Endothelial cell of umbilical vein (primary cell): Measurements from ENCODE around the gene TUBGCP2. TPM values are rescaled to one million over a fixed set of nuclear protein-coding genes. Genes with fewer than 3 reads are reported as not detected.

Experiments
- BruUV-seq: library from RNA; stranded (reverse); fragments of 400-500 nt; replicated peaks from 2 replicates; lab custom pipeline; 2021; lab: Mats Ljungman, UMichigan
- CTCF ChIA-PET: fragments of 300-600, 350-600 bp; sonication (Branson Sonifier 250); formaldehyde crosslinking; loops from one replicate; lab custom pipeline; 2021; ENCODE audit warnings: antibody characterized with exemption, inconsistent platforms; lab: Charles Lee
- POLR2A ChIA-PET: fragments of 300-600, 350-600 bp; sonication (Branson Sonifier 250); formaldehyde crosslinking; loops from one replicate; lab custom pipeline; 2021; ENCODE audit warnings: antibody characterized with exemption, inconsistent platforms; lab: Charles Lee
- DNase-seq: peaks from one replicate; pipeline ENCODE4 v3.0.0-alpha.2; 2011; ENCODE audit warnings: low read depth, low spot score
- FAIRE-seq: peaks from 2 replicates; lab custom pipeline; 2011; peaks lifted over from hg19 to GRCh38; lab: Jason Lieb, UNC
- H2AFZ ChIP-seq: 2 replicates; pipeline ENCODE4 v1.6.0; 2012; ENCODE audit warnings: low read depth, low read length, control low read depth, inconsistent platforms
- H3K27ac ChIP-seq: 2 replicates; pipeline ENCODE4 v1.5.1; 2011; ENCODE audit warnings: low read depth, mild to moderate bottlenecking, control low read depth, low read length, moderate library complexity; ENCODE audit not compliant: insufficient read depth
- H3K27me3 ChIP-seq, 2 experiments: 2 replicates each; pipeline versions ENCODE4 v1.6.0 to v1.6.1; 2011; ENCODE audit warnings: low read length in 2 of 2, mixed read lengths in 1 of 2; ENCODE audit not compliant: control insufficient read depth in 2 of 2, insufficient read depth in 2 of 2
- H3K36me3 ChIP-seq, 2 experiments: 2 replicates in 1 of 2; 3 replicates in 1 of 2; pipeline ENCODE4 v1.5.1; 2011; ENCODE audit warnings: low read length in 2 of 2, mild to moderate bottlenecking in 1 of 2, moderate library complexity in 1 of 2; ENCODE audit not compliant: control insufficient read depth in 2 of 2, insufficient read depth in 2 of 2; ENCODE audit errors: extremely low read depth in 1 of 2
- H3K4me1 ChIP-seq: 3 replicates; pipeline ENCODE4 v1.5.1; 2011; ENCODE audit warnings: mild to moderate bottlenecking, low read length; ENCODE audit not compliant: control insufficient read depth, insufficient read depth; ENCODE audit errors: extremely low read depth
- H3K4me2 ChIP-seq: 2 replicates; pipeline ENCODE4 v1.6.1; 2011; ENCODE audit warnings: low read length, control low read depth, mixed read lengths; ENCODE audit not compliant: insufficient read depth
- H3K4me3 ChIP-seq, 3 experiments: fragments of 200-600 bp in 1 of 3; sonication (generic), shearing (Covaris generic) in 1 of 3; replicated peaks in 1 of 3; 2 replicates each; pipeline ENCODE4 v1.5.1; 2011 to 2016; ENCODE audit warnings: control low read depth in 3 of 3, low read length in 3 of 3, mild to moderate bottlenecking in 2 of 3, inconsistent platforms in 1 of 3, low read depth in 1 of 3, moderate library complexity in 1 of 3; ENCODE audit not compliant: insufficient read depth in 1 of 3
- H3K79me2 ChIP-seq: 2 replicates; pipeline ENCODE4 v1.6.0; 2012; ENCODE audit warnings: low read length, inconsistent platforms; ENCODE audit not compliant: control insufficient read depth, insufficient read depth
- H3K9ac ChIP-seq: replicated peaks from 2 replicates; pipeline ENCODE3; 2011; ENCODE audit warnings: low read length, control low read depth; ENCODE audit not compliant: insufficient read depth; ENCODE audit errors: extremely low read depth
- H3K9me1 ChIP-seq: replicated peaks from 3 replicates; pipeline ENCODE4 v1.6.0; 2011; ENCODE audit warnings: mild to moderate bottlenecking, low read length; ENCODE audit not compliant: control insufficient read depth, insufficient read depth; ENCODE audit errors: extremely low read depth
- H3K9me3 ChIP-seq: replicated peaks from 2 replicates; pipeline ENCODE4 v1.5.1; 2012; ENCODE audit warnings: low read length, inconsistent platforms; ENCODE audit not compliant: control insufficient read depth, insufficient read depth
- H4K20me1 ChIP-seq: replicated peaks from 2 replicates; pipeline ENCODE3; 2011; ENCODE audit warnings: mild to moderate bottlenecking, low read length; ENCODE audit not compliant: control insufficient read depth, insufficient read depth; ENCODE audit errors: extremely low read depth
- CTCF ChIP-seq, 2 donors: IDR thresholded peaks; 1 replicate in 1 of 2; 2 replicates in 1 of 2; pipeline ENCODE4 v1.5.1; 2011; ENCODE audit warnings: low read length in 2 of 2, mild to moderate bottlenecking in 2 of 2, moderate library complexity in 2 of 2, control low read depth in 1 of 2, inconsistent platforms in 1 of 2, low read depth in 1 of 2; ENCODE audit not compliant: insufficient read depth in 1 of 2; ENCODE audit errors: extremely low read depth in 1 of 2
- EZH2 ChIP-seq: IDR thresholded peaks from 2 replicates; pipeline ENCODE4 v1.6.1; 2012; ENCODE audit warnings: borderline replicate concordance, low read depth, mild to moderate bottlenecking, moderate library complexity, low read length, inconsistent platforms; ENCODE audit not compliant: severe bottlenecking
- FOS ChIP-seq: IDR thresholded peaks from 2 replicates; pipeline ENCODE4 v1.6.1; 2011; ENCODE audit warnings: mild to moderate bottlenecking, low read length, moderate library complexity, borderline replicate concordance; ENCODE audit not compliant: insufficient read depth
- MAX ChIP-seq: IDR thresholded peaks from 2 replicates; pipeline ENCODE4 v1.6.1; 2011; ENCODE audit not compliant: insufficient read depth, insufficient read length
- MYC ChIP-seq: IDR thresholded peaks from one replicate; pipeline ENCODE4 v1.6.1; 2011; ENCODE audit warnings: mild to moderate bottlenecking, low read depth, low read length
- POLR2A ChIP-seq: IDR thresholded peaks from 2 replicates; pipeline ENCODE4 v1.6.1; 2012; ENCODE audit warnings: low read depth, mild to moderate bottlenecking, control low read depth, low read length
- POLR2AphosphoS5 ChIP-seq: IDR thresholded peaks from 2 replicates; pipeline ENCODE4 v1.6.1; 2012; ENCODE audit warnings: low read depth, mild to moderate bottlenecking, control low read depth, low read length, moderate library complexity; ENCODE audit not compliant: insufficient read depth
- dilution Hi-C: fragments of 300-500 bp; cut with MboI; formaldehyde crosslinking; loops from one replicate; pipeline ENCODE4 v1.15.0; 2019; ENCODE audit warnings: low sequenced_read_pairs; ENCODE audit not compliant: extremely low pct_ligation_motif_present
- intact Hi-C: fragments of 100-400 bp; cut with micrococcal nuclease; formaldehyde crosslinking; loops from one replicate; pipeline ENCODE4 v1.10.0; 2022
- polyA plus RNA-seq, 4 experiments: library from polyadenylated mRNA; depleted of rRNA in 3 of 4; stranded (reverse) in 3 of 4; unstranded in 1 of 4; fragments of >200 nt; gene quantifications; 2 replicates each; pipeline versions ENCODE4 v1.2.1 to v1.2.3, GENCODE V29; 2011 to 2012; ENCODE audit warnings: missing spikeins in 1 of 4
- total RNA-seq: library from RNA; stranded (reverse); gene quantifications from 2 replicates; pipeline ENCODE4 v1.2.3, GENCODE V29; 2021

The TUBGCP2 gene
- total and polyA plus RNA-seq, 2 donors (not counting 3 experiments of a cell fraction or from before 2014, with no cell fraction given): 37.1 to 53.1 TPM

GRCh38 chr10:133253361-133253955 lies 55.2 kb downstream of the TUBGCP2 start:
- intact Hi-C loops: no loop called here
- Histone ChIP-seq H3K4me3 (no peak overlapping the region), H3K36me3 (no peaks in the 10 kb centered on the region), H3K79me2 (no peaks in the 10 kb centered on the region), H2AFZ (no peak overlapping the region), H3K9me3 (no peaks in the 10 kb centered on the region), H3K9me1 (no peaks in the 10 kb centered on the region), H3K27me3 (no peaks in the 10 kb centered on the region), H3K4me2 (no peak overlapping the region), H3K4me1 (peaks cover 14% of the 10 kb centered on the region), H3K27ac (no peak overlapping the region), H4K20me1 (no peaks in the 10 kb centered on the region), H3K9ac (no peak overlapping the region)
- ChIA-PET POLR2A (no interaction called here), CTCF (no interaction called here)
- DNase-seq (no peak), FAIRE-seq (no peak)
- dilution Hi-C loops: no loop called here
- no peak for TF ChIP-seq CTCF (IDR thresholded peaks at IDR 0.05; ENCODE audit: extremely low read depth in 1 of 2, insufficient read depth in 1 of 2, low read depth in 1 of 2, low read length in 2 of 2)
- no peak for TF ChIP-seq EZH2
- no peak for TF ChIP-seq MYC
- TF ChIP-seq MAX: no peak
- TF ChIP-seq FOS: no peak
- no peak for TF ChIP-seq POLR2AphosphoS5
- no peak for TF ChIP-seq POLR2A
- BruUV-seq: no TSS peak
